GM12872 (cell line): ENCODE measurements around the gene GRK5.

Experiments used
- CTCF ChIP-seq: IDR thresholded peaks from 3 replicates; pipeline ENCODE4 v1.5.1; 2011; ENCODE audit warnings: low read depth, mild to moderate bottlenecking, low read length, moderate library complexity; ENCODE audit not compliant: insufficient read depth

Gene GRK5

GRCh38 chr10:119344381-119344780 is 137.0 kb downstream of the GRK5 start:
- no peak for TF ChIP-seq CTCF

DNA sequence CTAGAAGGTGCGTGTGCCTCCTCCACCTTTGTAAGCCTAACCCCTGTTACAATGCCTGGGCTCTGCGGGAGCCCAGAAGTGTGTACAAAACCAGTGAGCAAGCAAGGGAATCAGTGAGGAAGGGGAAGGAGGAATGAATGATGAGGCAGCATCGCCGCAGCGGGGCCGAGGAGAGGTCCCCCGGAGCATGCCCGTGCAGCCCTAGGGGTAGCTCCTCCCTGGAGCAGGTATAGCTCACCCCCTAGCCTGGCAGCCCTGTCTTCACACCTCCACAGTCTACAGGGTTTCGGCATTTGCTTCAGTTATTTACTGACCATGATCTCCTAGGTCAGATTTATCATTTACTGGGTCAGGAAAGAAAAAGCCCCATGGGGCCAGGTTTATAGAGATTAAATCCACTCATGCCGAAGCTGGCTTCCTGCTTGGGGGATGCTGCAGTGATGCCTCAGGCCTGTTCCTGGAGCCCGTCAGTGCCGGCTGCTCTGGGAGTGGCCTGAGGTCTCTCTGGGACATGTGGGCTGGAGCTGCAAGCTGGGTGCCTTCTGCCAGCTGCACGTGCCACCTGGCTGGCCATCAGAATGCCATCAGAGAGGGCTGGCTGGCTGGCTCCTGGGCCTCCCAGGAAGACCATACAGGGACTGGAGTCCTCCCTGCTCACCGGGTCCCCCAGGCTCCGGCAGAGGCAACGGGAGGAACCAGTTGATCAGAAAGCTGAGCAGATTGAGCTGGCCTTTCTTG is 138.9 kb downstream of the GRK5 start:
- TF ChIP-seq CTCF, result no peak

- no peak for TF ChIP-seq CTCF
Observed at GRCh38 chr10:119347181-119347974, 140.0 kb downstream of the GRK5 start.

- no peak for TF ChIP-seq CTCF
Observed at GRCh38 chr10:119348106-119348505, 140.7 kb downstream of the GRK5 start.

DNA sequence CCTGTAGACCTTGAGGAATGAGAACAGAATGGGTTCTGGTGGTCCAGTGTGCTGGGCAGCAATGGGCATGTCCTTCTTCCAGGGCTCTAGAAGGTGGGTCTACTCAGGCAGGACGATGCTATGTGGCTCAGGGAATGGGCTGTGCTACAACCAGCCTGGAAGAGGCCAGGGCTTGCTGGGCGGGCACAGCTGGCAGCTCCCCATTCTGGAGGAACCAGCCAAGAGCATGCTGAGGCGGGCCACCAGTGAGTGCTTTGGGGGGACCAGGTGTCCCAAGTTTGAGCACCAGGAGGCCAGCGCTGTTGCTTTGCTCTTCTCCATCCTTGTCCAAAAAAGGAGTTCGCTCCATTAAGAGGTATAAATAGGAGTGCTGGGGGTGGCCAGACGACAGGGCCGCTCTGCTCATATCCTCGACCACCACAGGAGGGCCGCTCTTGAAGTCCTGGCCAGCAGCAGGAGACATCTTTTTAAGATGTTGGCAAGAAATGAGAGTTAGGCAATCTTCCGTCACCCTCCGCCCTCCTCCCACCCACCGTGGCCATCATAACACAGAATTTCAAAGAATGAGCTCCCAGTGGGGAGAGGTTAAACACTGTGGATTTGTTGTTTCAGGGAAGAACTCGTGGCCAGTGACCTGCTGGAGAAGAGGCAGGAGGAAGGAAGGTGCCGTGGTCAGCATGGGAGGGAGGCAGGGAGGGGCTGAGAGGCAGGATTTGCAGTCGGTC is 141.3 kb downstream of the GRK5 start:
- no peak for TF ChIP-seq CTCF

DNA sequence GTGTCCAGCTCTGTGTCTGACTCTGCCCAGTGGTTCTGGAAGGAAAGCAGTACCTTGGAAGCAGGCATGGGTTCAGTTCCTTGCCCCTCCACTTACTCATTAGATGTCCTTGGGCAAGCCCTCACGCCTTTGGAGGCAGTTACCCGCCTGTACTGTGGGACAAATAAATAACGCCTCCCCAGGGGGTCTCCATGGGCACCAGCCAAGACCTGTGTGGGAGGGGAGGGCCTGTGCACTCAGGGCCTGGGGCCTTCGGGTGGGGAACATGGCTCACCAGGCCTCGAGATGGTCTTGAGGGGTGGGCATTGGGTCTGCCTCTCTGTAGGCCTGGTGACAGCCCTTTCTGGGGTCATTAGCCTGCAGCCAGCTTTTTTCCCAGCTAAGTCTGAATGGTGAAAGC is 142.0 kb downstream of the GRK5 start:
- TF ChIP-seq CTCF, result no peak

DNA sequence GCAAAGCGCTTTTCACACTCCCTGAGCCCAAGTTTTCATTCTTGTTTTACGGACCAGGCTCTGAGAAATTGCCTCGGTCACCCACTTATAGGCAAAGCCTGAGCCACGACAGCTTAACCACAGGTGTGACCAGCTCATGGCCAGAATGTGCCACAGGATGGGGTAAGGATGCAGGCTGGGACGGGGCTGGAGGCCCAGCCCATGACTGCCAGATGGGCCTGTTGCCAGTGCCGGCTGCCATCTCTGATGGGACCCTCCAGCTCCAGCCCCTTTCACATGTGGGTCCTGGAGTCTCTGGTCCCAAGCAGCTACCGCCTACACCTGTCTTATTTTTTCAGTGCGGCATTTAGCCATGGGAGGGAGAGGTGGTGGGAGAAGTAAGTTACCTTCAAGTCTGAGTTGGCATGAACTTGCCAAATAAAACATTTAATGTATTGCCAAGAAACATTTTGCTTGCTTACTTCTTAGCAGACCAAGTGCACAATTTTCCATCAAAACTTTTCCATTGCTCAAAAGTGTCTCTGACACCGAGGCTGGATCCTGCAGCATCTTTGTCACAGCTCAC is 142.6 kb downstream of the GRK5 start:
- no peak for TF ChIP-seq CTCF
